CD14-positive monocyte (primary cell): ENCODE data around the gene GLIPR1L2. TPM values are rescaled to one million over a fixed set of nuclear protein-coding genes. Genes with fewer than 3 reads are reported as not detected.

Experiments
- DNase-seq, 3 donors: peaks; one replicate each; pipeline ENCODE4 v3.0.0-alpha.2; 2011 to 2022
- H2AFZ ChIP-seq: 2 replicates; pipeline ENCODE4 v1.6.0; 2012; ENCODE audit warnings: mild to moderate bottlenecking, low read depth, low read length, inconsistent platforms; ENCODE audit not compliant: insufficient read depth, poor library complexity, severe bottlenecking
- H3K27ac ChIP-seq, 2 donors: 1 replicate in 1 of 2; 2 replicates in 1 of 2; pipeline ENCODE4 v1.5.1; 2012 to 2013; ENCODE audit warnings: low read length in 2 of 2, control low read depth in 1 of 2, inconsistent platforms in 1 of 2, low read depth in 1 of 2, mild to moderate bottlenecking in 1 of 2
- H3K27me3 ChIP-seq, 2 donors: one replicate each; pipeline versions ENCODE4 v1.6.0 to v1.6.1; 2011 to 2013; ENCODE audit warnings: low read length in 2 of 2; ENCODE audit not compliant: control insufficient read depth in 2 of 2, insufficient read depth in 2 of 2
- H3K36me3 ChIP-seq, 2 donors: replicated peaks in 1 of 2; 1 replicate in 1 of 2; 2 replicates in 1 of 2; pipeline versions ENCODE4 v1.5.1 to v1.6.1; 2012 to 2013; ENCODE audit warnings: low read length in 2 of 2, control low read depth in 1 of 2, inconsistent platforms in 1 of 2, mild to moderate bottlenecking in 1 of 2; ENCODE audit not compliant: insufficient read depth in 2 of 2, control insufficient read depth in 1 of 2
- H3K4me1 ChIP-seq, 2 donors: 1 replicate in 1 of 2; 2 replicates in 1 of 2; pipeline versions ENCODE4 v1.5.1 to v1.6.1; 2012 to 2013; ENCODE audit warnings: low read length in 2 of 2, control low read depth in 1 of 2, inconsistent platforms in 1 of 2, mild to moderate bottlenecking in 1 of 2, moderate library complexity in 1 of 2; ENCODE audit not compliant: insufficient read depth in 2 of 2, control insufficient read depth in 1 of 2
- H3K4me2 ChIP-seq: replicated peaks from 2 replicates; pipeline ENCODE3; 2012; ENCODE audit warnings: low read length, moderate library complexity, mild to moderate bottlenecking; ENCODE audit not compliant: poor library complexity, severe bottlenecking; ENCODE audit errors: extremely low read depth
- H3K4me3 ChIP-seq, 3 experiments: fragments of 200-600 bp in 1 of 3; sonication (generic) in 1 of 3; replicated peaks in 1 of 3; 1 replicate in 2 of 3; 2 replicates in 1 of 3; pipeline ENCODE4 v1.5.1; 2011 to 2013; ENCODE audit warnings: low read length in 3 of 3, mild to moderate bottlenecking in 3 of 3, control low read depth in 2 of 3, low read depth in 2 of 3, inconsistent platforms in 1 of 3, moderate library complexity in 1 of 3
- H3K79me2 ChIP-seq: 2 replicates; pipeline ENCODE4 v1.6.0; 2012; ENCODE audit warnings: mild to moderate bottlenecking, control low read depth, inconsistent platforms, low read length, moderate library complexity; ENCODE audit not compliant: insufficient read depth
- H3K9ac ChIP-seq: 2 replicates; pipeline ENCODE4 v1.6.0; 2017; ENCODE audit warnings: low read length, mild to moderate bottlenecking; ENCODE audit not compliant: insufficient read depth, poor library complexity, severe bottlenecking
- H3K9me3 ChIP-seq, 2 donors: replicated peaks in 1 of 2; 1 replicate in 1 of 2; 2 replicates in 1 of 2; pipeline versions ENCODE4 v1.5.1 to v1.6.1; 2012 to 2013; ENCODE audit warnings: low read length in 2 of 2, control low read depth in 1 of 2; ENCODE audit not compliant: control insufficient read depth in 1 of 2, insufficient read depth in 1 of 2
- H4K20me1 ChIP-seq: 2 replicates; pipeline ENCODE4 v1.6.0; 2012; ENCODE audit warnings: mild to moderate bottlenecking, low read length, control low read depth, moderate library complexity; ENCODE audit not compliant: insufficient read depth
- H3K27ac Mint-ChIP-seq, 7 donors: one replicate each; pipeline ENCODE4 v1.8.0; 2020; ENCODE audit warnings: mild to moderate bottlenecking in 7 of 7, mixed read lengths in 7 of 7, moderate library complexity in 6 of 7, inconsistent platforms in 2 of 7
- H3K27me3 Mint-ChIP-seq, 3 donors: one replicate each; pipeline ENCODE4 v1.8.0; 2021 to 2022; ENCODE audit warnings: low read depth in 3 of 3, mild to moderate bottlenecking in 3 of 3, mixed read lengths in 3 of 3, moderate library complexity in 3 of 3, inconsistent platforms in 1 of 3
- H3K36me3 Mint-ChIP-seq, 2 donors: one replicate each; pipeline ENCODE4 v1.8.0; 2020; ENCODE audit warnings: mixed read lengths in 2 of 2, inconsistent platforms in 1 of 2, mild to moderate bottlenecking in 1 of 2
- H3K4me1 Mint-ChIP-seq: one replicate; pipeline ENCODE4 v1.8.0; 2020; ENCODE audit warnings: mild to moderate bottlenecking, mixed read lengths
- H3K4me3 Mint-ChIP-seq, 2 donors: one replicate each; pipeline ENCODE4 v1.8.0; 2020; ENCODE audit warnings: mild to moderate bottlenecking in 2 of 2, mixed read lengths in 2 of 2, moderate library complexity in 1 of 2
- H3K9me3 Mint-ChIP-seq, 7 donors: one replicate each; pipeline ENCODE4 v1.8.0; 2020 to 2022; ENCODE audit warnings: mixed read lengths in 7 of 7, mild to moderate bottlenecking in 6 of 7, moderate library complexity in 6 of 7, inconsistent platforms in 2 of 7
- WGBS: methylation state at CpG from one replicate; pipeline ENCODE4 v1.1.5; 2013; ENCODE audit warnings: missing lambda C conversion rate; ENCODE audit not compliant: insufficient coverage; 5-methylcytosine and 5-hydroxymethylcytosine counted together
- intact Hi-C, 2 donors: fragments of 100-400 bp; cut with micrococcal nuclease; formaldehyde crosslinking; loops; one replicate each; pipeline versions ENCODE4 v1.15.0 to v1.15.1; 2023
- polyA plus RNA-seq, 3 donors: library from polyadenylated mRNA; depleted of rRNA in 1 of 3; unstranded in 2 of 3; stranded (reverse) in 1 of 3; fragments of 300-500 nt in 2 of 3; fragments of >200 nt in 1 of 3; fragmentation: Illumina TruSeq in 2 of 3; gene quantifications; 1 replicate in 2 of 3; 2 replicates in 1 of 3; pipeline ENCODE4 v1.2.3, GENCODE V29; 2012 to 2021
- TF ChIP-seq, protein P1 (sequence below): fragments of 200-600 bp; IDR thresholded peaks from one replicate; pipeline ENCODE4 v1.8.0; 2022; ENCODE audit warnings: antibody characterized with exemption, mild to moderate bottlenecking

The GLIPR1L2 gene
- polyA plus RNA-seq, 3 donors = 0.11 to 0.24 TPM; not detected in 1

GRCh38 chr12:75419841-75420240 is 29.0 kb downstream of the GLIPR1L2 start:
- no peaks in the 10 kb centered on the region for H3K27me3 Mint-ChIP-seq
- Histone ChIP-seq H3K4me1 (no peaks in the 10 kb centered on the region), H3K79me2 (no peaks in the 10 kb centered on the region), H3K36me3 (no peaks in the 10 kb centered on the region), H2AFZ (no peak overlapping the region), H3K27ac (no peak overlapping the region), H4K20me1 (no peaks in the 10 kb centered on the region), H3K4me3 (no peak overlapping the region), H3K27me3 (no peaks in the 10 kb centered on the region), H3K9ac (no peak overlapping the region), H3K9me3 (peaks cover 0 to under 1% of the 10 kb centered on the region in 2 donors), H3K4me2 (no peak overlapping the region)
- H3K9me3 Mint-ChIP-seq = peaks cover 0 to 10% (median 5%) of the 10 kb centered on the region in 7 donors
- H3K4me1 Mint-ChIP-seq = no peaks in the 10 kb centered on the region
- no peak overlapping the region for H3K27ac Mint-ChIP-seq
- intact Hi-C loops = no loop called here
- H3K36me3 Mint-ChIP-seq = no peaks in the 10 kb centered on the region
- 95% methylated on average over 2 of the region's 2 CpGs for WGBS
- H3K4me3 Mint-ChIP-seq = no peak overlapping the region
- TF ChIP-seq, protein P1, sequence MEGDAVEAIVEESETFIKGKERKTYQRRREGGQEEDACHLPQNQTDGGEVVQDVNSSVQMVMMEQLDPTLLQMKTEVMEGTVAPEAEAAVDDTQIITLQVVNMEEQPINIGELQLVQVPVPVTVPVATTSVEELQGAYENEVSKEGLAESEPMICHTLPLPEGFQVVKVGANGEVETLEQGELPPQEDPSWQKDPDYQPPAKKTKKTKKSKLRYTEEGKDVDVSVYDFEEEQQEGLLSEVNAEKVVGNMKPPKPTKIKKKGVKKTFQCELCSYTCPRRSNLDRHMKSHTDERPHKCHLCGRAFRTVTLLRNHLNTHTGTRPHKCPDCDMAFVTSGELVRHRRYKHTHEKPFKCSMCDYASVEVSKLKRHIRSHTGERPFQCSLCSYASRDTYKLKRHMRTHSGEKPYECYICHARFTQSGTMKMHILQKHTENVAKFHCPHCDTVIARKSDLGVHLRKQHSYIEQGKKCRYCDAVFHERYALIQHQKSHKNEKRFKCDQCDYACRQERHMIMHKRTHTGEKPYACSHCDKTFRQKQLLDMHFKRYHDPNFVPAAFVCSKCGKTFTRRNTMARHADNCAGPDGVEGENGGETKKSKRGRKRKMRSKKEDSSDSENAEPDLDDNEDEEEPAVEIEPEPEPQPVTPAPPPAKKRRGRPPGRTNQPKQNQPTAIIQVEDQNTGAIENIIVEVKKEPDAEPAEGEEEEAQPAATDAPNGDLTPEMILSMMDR = no peak
- no peak for DNase-seq

DNA sequence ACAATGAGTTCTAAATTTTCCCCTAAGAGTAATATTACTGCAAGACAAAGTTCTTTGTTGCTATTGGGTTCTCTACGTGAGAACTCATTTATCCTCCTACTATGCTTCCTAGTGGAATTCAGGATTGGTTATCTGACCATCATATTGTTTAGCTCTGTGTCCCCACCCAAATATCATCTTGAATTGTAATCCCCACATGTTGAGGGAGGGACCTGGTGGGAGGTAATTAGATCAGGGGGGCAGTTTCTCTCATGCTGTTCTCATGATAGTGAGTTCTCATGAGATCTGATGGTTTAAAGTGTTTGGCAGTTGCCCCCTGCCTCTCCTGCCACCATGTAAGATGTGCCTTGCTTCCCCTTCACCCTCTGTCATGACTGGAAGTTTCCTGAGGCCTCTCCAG is 36.6 kb downstream of the GLIPR1L2 start:
- Mint-ChIP-seq H3K4me1 (no peaks in the 10 kb centered on the region), H3K9me3 (peaks cover 26 to 41% (median 32%) of the 10 kb centered on the region in 7 donors), H3K4me3 (no peak overlapping the region), H3K36me3 (peaks cover 0 to 6% of the 10 kb centered on the region in 2 donors), H3K27ac (no peak overlapping the region), H3K27me3 (peaks cover 0 to 5% (median 0%) of the 10 kb centered on the region in 3 donors)
- Histone ChIP-seq H3K4me3 (no peak overlapping the region), H3K4me1 (no peaks in the 10 kb centered on the region), H3K79me2 (no peaks in the 10 kb centered on the region), H2AFZ (no peak overlapping the region), H4K20me1 (no peaks in the 10 kb centered on the region), H3K9ac (no peak overlapping the region), H3K27me3 (no peaks in the 10 kb centered on the region), H3K4me2 (no peak overlapping the region), H3K9me3 (peaks cover 23 to 25% of the 10 kb centered on the region in 2 donors), H3K36me3 (no peaks in the 10 kb centered on the region), H3K27ac (no peak overlapping the region)
- intact Hi-C loops = no loop called here
- TF ChIP-seq, protein P1 = no peak
- WGBS = no CpG with 5 or more reads among the region's 1 CpG
- DNase-seq = no peak
